K562 (cell line): ENCODE results near the gene DPH2. TPM values are rescaled to one million over a fixed set of nuclear protein-coding genes. Genes with fewer than 3 reads are reported as not detected.
A peak's percentile ranks its signal among the peaks of the same experiment; 100 is the strongest.

Experiments
- ATAC-seq: fragments of 200-7000 bp; cut with Tn5 transposase; 3 replicates; pipeline ENCODE4 v1.9.1; 2020; ENCODE audit warnings: moderate library complexity
- BruUV-seq: library from RNA; stranded (reverse); fragments of 400-500 nt; replicated peaks from 2 replicates; lab custom pipeline; 2021; lab: Mats Ljungman, UMichigan
- CTCF ChIA-PET: fragments of 300-600 bp; formaldehyde crosslinking; extraction: SDS; loops from one replicate; lab custom pipeline; 2021; ENCODE audit warnings: low intra/inter-chr PET ratio; lab: Yijun Ruan, JAX
- POLR2A ChIA-PET: fragments of 300-600, 350-650 bp; sonication (Branson Sonifier 250); formaldehyde crosslinking; extraction: SDS; loops from one replicate; lab custom pipeline; 2021; ENCODE audit warnings: antibody characterized with exemption, inconsistent platforms; lab: Yijun Ruan, JAX
- DNase-seq, 4 experiments: peaks; one replicate each; pipeline versions ENCODE4 v3.0.0 to v3.0.0-alpha.2; 2011 to 2018; ENCODE audit warnings: low spot score in 3 of 4, mixed read lengths in 3 of 4; ENCODE audit errors: extremely low read depth in 1 of 4
- FAIRE-seq: peaks from 2 replicates; lab custom pipeline; 2011; peaks lifted over from hg19 to GRCh38; lab: Jason Lieb, UNC
- H2AFZ ChIP-seq: 2 replicates; pipeline ENCODE4 v1.6.0; 2011; ENCODE audit warnings: low read depth, low read length, control low read depth, inconsistent platforms
- H3K27ac ChIP-seq: fragments of 200-600 bp; 3 replicates; pipeline ENCODE4 v1.8.0; 2011; ENCODE audit warnings: low read depth, mild to moderate bottlenecking, control low read depth, inconsistent platforms, low read length, moderate library complexity, mixed read lengths; ENCODE audit errors: extremely low read depth
- H3K27me3 ChIP-seq, 2 experiments: fragments of 300-600 bp in 1 of 2; 2 replicates in 1 of 2; 3 replicates in 1 of 2; pipeline versions ENCODE4 v1.6.0 to v1.8.0; 2011; ENCODE audit warnings: inconsistent platforms in 2 of 2, low read length in 2 of 2, mild to moderate bottlenecking in 1 of 2, mixed read lengths in 1 of 2, moderate library complexity in 1 of 2; ENCODE audit not compliant: control insufficient read depth in 2 of 2, insufficient read depth in 2 of 2
- H3K36me3 ChIP-seq: fragments of 300-600 bp; 3 replicates; pipeline ENCODE4 v1.8.0; 2011; ENCODE audit warnings: mild to moderate bottlenecking, low read length, inconsistent platforms; ENCODE audit not compliant: control insufficient read depth, insufficient read depth
- H3K4me1 ChIP-seq, 2 experiments: fragments of 200-600 bp in 1 of 2; replicated peaks in 1 of 2; 2 replicates in 1 of 2; 3 replicates in 1 of 2; pipeline versions ENCODE4 v1.5.1 to v1.8.0; 2011; ENCODE audit warnings: inconsistent platforms in 2 of 2, low read length in 2 of 2, mild to moderate bottlenecking in 1 of 2, mixed read lengths in 1 of 2, moderate library complexity in 1 of 2; ENCODE audit not compliant: control insufficient read depth in 2 of 2, insufficient read depth in 2 of 2
- H3K4me2 ChIP-seq: 2 replicates; pipeline ENCODE4 v1.6.1; 2011; ENCODE audit warnings: low read length, control low read depth, inconsistent platforms, mixed read lengths; ENCODE audit not compliant: insufficient read depth
- H3K4me3 ChIP-seq: fragments of 200-600 bp; sonication (generic), shearing (Covaris generic); 2 replicates; pipeline ENCODE4 v1.5.1; 2016; ENCODE audit warnings: control low read depth, inconsistent platforms
- H3K79me2 ChIP-seq: fragments of 200-600 bp; 3 replicates; pipeline ENCODE4 v1.8.0; 2011; ENCODE audit warnings: low read length, inconsistent platforms; ENCODE audit not compliant: control insufficient read depth, insufficient read depth
- H3K9ac ChIP-seq, 2 experiments: 2 replicates each; pipeline versions ENCODE4 v1.6.0 to v1.6.1; 2011; ENCODE audit warnings: low read depth in 2 of 2, low read length in 2 of 2, control low read depth in 1 of 2, inconsistent platforms in 1 of 2, mild to moderate bottlenecking in 1 of 2, mixed read lengths in 1 of 2; ENCODE audit not compliant: insufficient read depth in 1 of 2
- H3K9me1 ChIP-seq: one replicate; pipeline ENCODE4 v1.6.0; 2011; ENCODE audit warnings: inconsistent platforms, mild to moderate bottlenecking, low read length, moderate library complexity; ENCODE audit not compliant: control insufficient read depth, insufficient read depth
- H3K9me3 ChIP-seq: replicated peaks from 2 replicates; pipeline ENCODE4 v1.5.1; 2011; ENCODE audit warnings: low read depth, low read length, inconsistent platforms; ENCODE audit not compliant: control insufficient read depth, insufficient read depth
- H4K20me1 ChIP-seq: replicated peaks from 2 replicates; pipeline ENCODE4 v1.6.1; 2011; ENCODE audit warnings: low read length, inconsistent platforms, mixed read lengths; ENCODE audit not compliant: control insufficient read depth, insufficient read depth
- CREB1 ChIP-seq, 2 experiments: sonication (generic) in 1 of 2; formaldehyde crosslinking in 1 of 2; IDR thresholded peaks; 2 replicates each; pipeline versions ENCODE4 v1.6.1 to v1.8.0; 2012 to 2022; ENCODE audit warnings: inconsistent platforms in 1 of 2, mild to moderate bottlenecking in 1 of 2, missing genetic modification reagents in 1 of 2, moderate library complexity in 1 of 2
- EGR1 ChIP-seq: fragments of 450-650 bp; conservative IDR thresholded peaks from 2 replicates; pipeline ENCODE4 v1.6.1; 2017; ENCODE audit warnings: mild to moderate bottlenecking
- GATAD2A ChIP-seq: fragments of 450-650 bp; IDR thresholded peaks from 2 replicates; pipeline ENCODE4 v1.6.1; 2017
- L3MBTL2 ChIP-seq: fragments of 450-650 bp; IDR thresholded peaks from 2 replicates; pipeline ENCODE4 v1.6.1; 2016; ENCODE audit warnings: mild to moderate bottlenecking, moderate library complexity
- MBD2 ChIP-seq: sonication (generic); IDR thresholded peaks from 2 replicates; pipeline ENCODE4 v1.6.1; 2016; ENCODE audit warnings: low read depth, borderline replicate concordance
- ZNF121 ChIP-seq: sonication (generic); formaldehyde crosslinking; conservative IDR thresholded peaks from 2 replicates; pipeline ENCODE4 v1.8.0; 2022; ENCODE audit warnings: missing genetic modification reagents
- ZNF146 ChIP-seq: IDR thresholded peaks from one replicate; pipeline ENCODE4 v1.6.1; 2018; ENCODE audit warnings: missing compliant biosample characterization; ENCODE audit not compliant: unreplicated experiment
- ZNF717 ChIP-seq: fragments of 250-450 bp; sonication (Bioruptor Pico); IDR thresholded peaks from 2 replicates; pipeline ENCODE4 v1.5.0; 2021
- WGBS: fragments of 100-300 bp; shearing (Covaris generic); methylation state at CpG from one replicate; pipeline ENCODE4 v1.1.6; 2016; ENCODE audit warnings: low coverage, mixed read lengths; ENCODE audit not compliant: insufficient coverage; ENCODE audit errors: missing lambda C conversion rate; 5-methylcytosine and 5-hydroxymethylcytosine counted together
- in situ Hi-C: fragments of 300-500 bp; cut with MboI; formaldehyde crosslinking; loops from 4 replicates; pipeline ENCODE4 v1.15.0; 2018; ENCODE audit warnings: inconsistent platforms, mixed read lengths
- intact Hi-C: fragments of 100-400 bp; cut with micrococcal nuclease; formaldehyde crosslinking; loops from 2 replicates; pipeline ENCODE4 v1.14.2; 2022
- polyA plus RNA-seq, 8 experiments: library from polyadenylated mRNA; depleted of rRNA in 4 of 8; stranded (reverse) in 5 of 8; unstranded in 3 of 8; fragments of >200 nt; fragmentation: Nextera tagmentation in 2 of 8; fragmentation: Illumina TruSeq in 1 of 8; extraction: Ambion mirVana in 2 of 8; extraction: Trizol in 1 of 8; gene quantifications; 2 replicates each; pipeline versions ENCODE4 v1.2.1 to v1.2.3, GENCODE V29; 2011 to 2014; ENCODE audit warnings: inconsistent platforms in 1 of 8, missing spikeins in 1 of 8
- total RNA-seq, 7 experiments: library from RNA; depleted of rRNA in 6 of 7; stranded (reverse); fragments of >200 nt in 6 of 7; fragmentation: Illumina TruSeq in 2 of 7; extraction: Trizol in 2 of 7; gene quantifications; 2 replicates each; pipeline versions ENCODE4 v1.2.1 to v1.2.3, GENCODE V29; 2011 to 2021; ENCODE audit warnings: low replicate concordance in 1 of 7
- TF ChIP-seq, protein P1 (sequence below): fragments of 450-650 bp; IDR thresholded peaks from one replicate; pipeline ENCODE4 v1.6.1; 2018; ENCODE audit warnings: mild to moderate bottlenecking, moderate library complexity; ENCODE audit not compliant: partially characterized antibody
- TF ChIP-seq, protein P2 (sequence below), 2 experiments: fragments of 150-350 bp in 1 of 2; IDR thresholded peaks; 2 replicates each; pipeline ENCODE4 v1.6.1; 2012 to 2016; ENCODE audit warnings: low read depth in 2 of 2, low read length in 2 of 2, mild to moderate bottlenecking in 1 of 2, moderate library complexity in 1 of 2

Gene DPH2
- total and polyA plus RNA-seq, 9 of the 15 experiments (the other 6 are each of a cell fraction or from before 2014, with no cell fraction given), result 17.9 to 94.1 (median 68.1) TPM

DNA sequence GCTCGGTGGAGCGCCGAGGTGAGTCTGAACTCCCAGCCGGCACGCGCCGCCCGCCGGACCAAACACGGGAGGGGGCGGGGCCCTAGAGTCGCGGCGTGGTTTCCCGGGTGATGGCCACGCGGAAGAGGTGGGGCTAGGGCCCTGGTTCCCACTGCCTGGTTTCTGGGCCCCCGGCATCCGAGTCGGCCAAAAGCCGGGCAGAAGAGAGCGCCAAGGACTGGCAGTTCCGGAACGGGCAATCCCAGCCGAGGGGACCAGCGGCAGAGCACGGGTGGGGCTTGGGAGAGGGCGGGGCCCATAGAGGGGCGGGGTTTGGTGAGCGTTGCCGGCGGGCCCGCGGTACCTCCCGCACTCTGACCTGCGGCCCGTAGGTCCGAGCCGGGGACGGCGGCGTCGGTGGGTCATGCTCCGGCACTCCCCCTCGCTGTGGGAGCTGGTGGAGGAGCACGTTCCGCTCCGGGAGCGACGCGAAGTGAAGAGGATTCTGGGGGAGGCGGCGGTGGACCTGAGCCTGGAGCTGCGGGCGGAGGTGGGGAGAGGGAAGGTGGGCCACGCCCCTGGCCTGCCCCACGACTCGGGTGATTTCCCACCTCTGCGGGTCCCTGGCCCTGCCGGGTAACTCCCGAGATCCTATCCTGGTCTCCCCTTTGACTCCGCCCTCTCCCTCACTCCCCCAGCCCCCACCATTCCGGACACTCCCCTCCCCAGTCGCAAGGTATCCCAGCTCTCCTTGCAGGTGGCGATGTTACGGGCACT lies 21.8 kb downstream of the DPH2 start, which contains the start of gene CCDC24 (continued):
- TF ChIP-seq ZNF146 (peak; percentile 8), L3MBTL2 (peak; percentile 80), ZNF717 (peak; percentile 19; the same call in 1 of the 2 replicates), ZNF121 (CRISPR knock-in tag) (no peak), MBD2 (no peak), EGR1 (0 out of 2 replicates have a peak, but pooled peaks have one; percentile 14), GATAD2A (no peak)
- TF ChIP-seq, protein P1, sequence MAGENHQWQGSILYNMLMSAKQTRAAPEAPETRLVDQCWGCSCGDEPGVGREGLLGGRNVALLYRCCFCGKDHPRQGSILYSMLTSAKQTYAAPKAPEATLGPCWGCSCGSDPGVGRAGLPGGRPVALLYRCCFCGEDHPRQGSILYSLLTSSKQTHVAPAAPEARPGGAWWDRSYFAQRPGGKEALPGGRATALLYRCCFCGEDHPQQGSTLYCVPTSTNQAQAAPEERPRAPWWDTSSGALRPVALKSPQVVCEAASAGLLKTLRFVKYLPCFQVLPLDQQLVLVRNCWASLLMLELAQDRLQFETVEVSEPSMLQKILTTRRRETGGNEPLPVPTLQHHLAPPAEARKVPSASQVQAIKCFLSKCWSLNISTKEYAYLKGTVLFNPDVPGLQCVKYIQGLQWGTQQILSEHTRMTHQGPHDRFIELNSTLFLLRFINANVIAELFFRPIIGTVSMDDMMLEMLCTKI, result no peak

DNA sequence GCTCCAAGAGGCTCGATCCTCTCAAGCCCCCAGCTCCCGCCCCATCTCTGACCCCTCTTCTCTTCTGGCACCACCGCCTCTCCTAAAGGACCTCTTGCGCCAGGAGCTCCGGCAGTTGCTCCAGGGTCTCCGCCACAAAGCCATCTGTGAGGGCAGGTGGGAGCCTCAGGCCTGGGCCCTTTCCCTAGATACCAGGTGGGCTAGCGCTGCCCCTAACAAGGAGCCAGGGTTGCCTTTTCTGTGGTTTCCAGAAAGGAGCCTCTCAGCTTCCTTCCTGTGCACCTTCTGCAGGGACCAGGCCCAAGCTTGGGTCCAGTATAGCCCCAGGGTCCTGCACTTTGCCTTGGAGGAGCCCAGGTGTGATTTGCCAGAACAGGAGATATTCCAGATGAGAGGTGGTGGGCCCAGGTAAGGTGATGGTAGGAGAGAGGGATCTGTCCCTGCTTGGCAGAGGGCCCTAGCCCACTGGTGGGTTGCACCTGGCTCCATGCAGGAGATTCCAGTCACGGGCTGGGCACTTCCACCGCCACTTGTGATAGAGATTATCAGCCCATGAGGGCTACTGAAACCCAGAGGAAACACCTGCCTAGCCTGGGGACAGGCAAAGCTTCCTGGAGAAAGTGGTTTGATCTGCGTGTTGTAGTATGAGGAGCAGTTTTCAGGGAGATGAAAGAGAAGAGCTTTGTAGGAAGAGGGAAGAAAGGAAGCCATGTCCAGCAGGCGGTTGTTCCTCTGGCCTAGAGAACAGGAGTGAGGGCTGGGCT lies 22.6 kb downstream of the DPH2 start:
- POLR2A ChIA-PET, result interaction anchor here (0.5 to 1.9 kb wide), 16 partner anchors 11 to 584 kb away, joined by 3 to 7 read pairs (median 3); partner anchors contain the start of genes ATP6V0B and ERI3
- Histone ChIP-seq H4K20me1 (no peaks in the 10 kb centered on the region), H2AFZ (peak overlapping the region; percentile 96), H3K4me2 (peak overlapping the region; percentile 81), H3K4me3 (peak overlapping the region; percentile 74; the same call in 1 of the 2 replicates), H3K36me3 (peaks cover under 1% of the 10 kb centered on the region; the same call in 1 of the 3 replicates), H3K79me2 (no peaks in the 10 kb centered on the region), H3K27ac (no peak overlapping the region), H3K27me3 (no peaks in the 10 kb centered on the region)
- 68% methylated on average over 11 of the region's 11 CpGs for WGBS
- in situ Hi-C loops (no loop called here), intact Hi-C loops (loop anchor here (5.0 to 10.0 kb wide), 2 partner anchors 230 to 302 kb away; no protein-coding TSS in a partner anchor)
- BruUV-seq, result no TSS peak
- TF ChIP-seq, protein P2, sequence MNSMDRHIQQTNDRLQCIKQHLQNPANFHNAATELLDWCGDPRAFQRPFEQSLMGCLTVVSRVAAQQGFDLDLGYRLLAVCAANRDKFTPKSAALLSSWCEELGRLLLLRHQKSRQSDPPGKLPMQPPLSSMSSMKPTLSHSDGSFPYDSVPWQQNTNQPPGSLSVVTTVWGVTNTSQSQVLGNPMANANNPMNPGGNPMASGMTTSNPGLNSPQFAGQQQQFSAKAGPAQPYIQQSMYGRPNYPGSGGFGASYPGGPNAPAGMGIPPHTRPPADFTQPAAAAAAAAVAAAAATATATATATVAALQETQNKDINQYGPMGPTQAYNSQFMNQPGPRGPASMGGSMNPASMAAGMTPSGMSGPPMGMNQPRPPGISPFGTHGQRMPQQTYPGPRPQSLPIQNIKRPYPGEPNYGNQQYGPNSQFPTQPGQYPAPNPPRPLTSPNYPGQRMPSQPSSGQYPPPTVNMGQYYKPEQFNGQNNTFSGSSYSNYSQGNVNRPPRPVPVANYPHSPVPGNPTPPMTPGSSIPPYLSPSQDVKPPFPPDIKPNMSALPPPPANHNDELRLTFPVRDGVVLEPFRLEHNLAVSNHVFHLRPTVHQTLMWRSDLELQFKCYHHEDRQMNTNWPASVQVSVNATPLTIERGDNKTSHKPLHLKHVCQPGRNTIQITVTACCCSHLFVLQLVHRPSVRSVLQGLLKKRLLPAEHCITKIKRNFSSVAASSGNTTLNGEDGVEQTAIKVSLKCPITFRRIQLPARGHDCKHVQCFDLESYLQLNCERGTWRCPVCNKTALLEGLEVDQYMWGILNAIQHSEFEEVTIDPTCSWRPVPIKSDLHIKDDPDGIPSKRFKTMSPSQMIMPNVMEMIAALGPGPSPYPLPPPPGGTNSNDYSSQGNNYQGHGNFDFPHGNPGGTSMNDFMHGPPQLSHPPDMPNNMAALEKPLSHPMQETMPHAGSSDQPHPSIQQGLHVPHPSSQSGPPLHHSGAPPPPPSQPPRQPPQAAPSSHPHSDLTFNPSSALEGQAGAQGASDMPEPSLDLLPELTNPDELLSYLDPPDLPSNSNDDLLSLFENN (IDR thresholded peaks at IDR 0.05; ENCODE audit: low read depth in 2 of 2, low read length in 2 of 2), result no peak
- no peak for TF ChIP-seq CREB1 (IDR thresholded peaks at IDR 0.05)
- TF ChIP-seq CREB1 (CRISPR knock-in tag; IDR thresholded peaks at IDR 0.05), result 0 out of 2 replicates have a peak, but pooled peaks have one; percentile 3
- TF ChIP-seq, all 486 proteins: peak for 1
- DNase-seq (no peak), ATAC-seq (no peak), FAIRE-seq (no peak)
- no peaks in the 10 kb centered on the region for H3K9me3 ChIP-seq
- H3K9ac ChIP-seq, result peak overlapping the region in 1 of 2 experiments; percentile 95; a peak in 2 of 4 replicates
- no peaks in the 10 kb centered on the region for H3K9me1 ChIP-seq
- peaks cover 15 to 52% of the 10 kb centered on the region in 2 experiments; a peak in 4 of 5 replicates for H3K4me1 ChIP-seq
- CTCF ChIA-PET, result no interaction called here
